ENCODE results near the gene HACD2. TPM values are rescaled to one million over a fixed set of nuclear protein-coding genes. Genes with fewer than 3 reads are reported as not detected.

Gene HACD2
- total RNA-seq, 2 experiments from 2014 or later: 12.1 to 13.3 TPM

- no peak for TF ChIP-seq CTCF (IDR thresholded peaks at IDR 0.05)
- Mint-ChIP-seq H3K9me3 (peaks cover 4% of the 10 kb centered on the region), H3K36me3 (ENCODE audit: low read depth) (peaks cover 53% of the 10 kb centered on the region), H3K4me1 (ENCODE audit: low read depth) (no peaks in the 10 kb centered on the region), H3K27me3 (no peaks in the 10 kb centered on the region), H3K4me3 (no peak overlapping the region), H3K27ac (no peak overlapping the region)
- Histone ChIP-seq H3K36me3 (ENCODE audit: insufficient read depth, low read length) (peaks cover 17% of the 10 kb centered on the region), H3K4me1 (ENCODE audit: insufficient read depth, low read length) (no peaks in the 10 kb centered on the region), H3K27me3 (ENCODE audit: control insufficient read depth in 1 of 2, insufficient read depth in 2 of 2, low read length in 2 of 2) (no peaks in the 10 kb centered on the region), H3K9me3 (ENCODE audit: control insufficient read depth in 1 of 2, insufficient read depth in 1 of 2, low read length in 2 of 2) (peaks cover 0 to 4% of the 10 kb centered on the region in 2 experiments), H3K4me3 (ENCODE audit: low read length) (no peak overlapping the region), H3K27ac (ENCODE audit: low read depth in 1 of 2, low read length in 2 of 2) (no peak overlapping the region)
- CTCF ChIA-PET: no interaction called here
- POLR2A ChIA-PET: no interaction called here
- ATAC-seq (ENCODE audit: poor library complexity) (no peak), DNase-seq (no peak)
- intact Hi-C loops (cut with DNase I, micrococcal nuclease): no loop called here
These were observed 36.9 kb downstream of the HACD2 start for GRCh38 chr3:123547881-123548519.

- H3K27me3 Mint-ChIP-seq: no peaks in the 10 kb centered on the region
These were observed 38.6 kb downstream of the HACD2 start for GRCh38 chr3:123546133-123546755.

GRCh38 chr3:123543950-123544349 lies 40.9 kb downstream of the HACD2 start:
- H3K27me3 ChIP-seq (ENCODE audit: control insufficient read depth in 1 of 2, insufficient read depth in 2 of 2, low read length in 2 of 2): no peaks in the 10 kb centered on the region
- POLR2A ChIA-PET: no interaction called here

More at GRCh38 chr3:123546133-123546755, 38.6 kb downstream of the HACD2 start:
- Histone ChIP-seq H3K4me1 (ENCODE audit: insufficient read depth, low read length) (no peaks in the 10 kb centered on the region), H3K27ac (ENCODE audit: low read depth in 1 of 2, low read length in 2 of 2) (no peak overlapping the region), H3K36me3 (ENCODE audit: insufficient read depth, low read length) (peaks cover 20% of the 10 kb centered on the region), H3K4me3 (ENCODE audit: low read length) (no peak overlapping the region), H3K9me3 (ENCODE audit: control insufficient read depth in 1 of 2, insufficient read depth in 1 of 2, low read length in 2 of 2) (no peaks in the 10 kb centered on the region), H3K27me3 (ENCODE audit: control insufficient read depth in 1 of 2, insufficient read depth in 2 of 2, low read length in 2 of 2) (no peaks in the 10 kb centered on the region)
- Mint-ChIP-seq H3K4me3 (no peak overlapping the region), H3K36me3 (ENCODE audit: low read depth) (peaks cover 40% of the 10 kb centered on the region), H3K27ac (no peak overlapping the region), H3K9me3 (no peaks in the 10 kb centered on the region), H3K4me1 (ENCODE audit: low read depth) (peaks cover 4% of the 10 kb centered on the region)
- ChIA-PET CTCF (no interaction called here), POLR2A (no interaction called here)
- DNase-seq (no peak), ATAC-seq (ENCODE audit: poor library complexity) (no peak)
- TF ChIP-seq CTCF (IDR thresholded peaks at IDR 0.05): no peak
- intact Hi-C loops (cut with DNase I, micrococcal nuclease): no loop called here

More at GRCh38 chr3:123543950-123544349, 40.9 kb downstream of the HACD2 start:
- Histone ChIP-seq H3K4me1 (ENCODE audit: insufficient read depth, low read length) (no peaks in the 10 kb centered on the region), H3K36me3 (ENCODE audit: insufficient read depth, low read length) (peaks cover 2% of the 10 kb centered on the region), H3K9me3 (ENCODE audit: control insufficient read depth in 1 of 2, insufficient read depth in 1 of 2, low read length in 2 of 2) (no peaks in the 10 kb centered on the region), H3K27ac (ENCODE audit: low read depth in 1 of 2, low read length in 2 of 2) (no peak overlapping the region), H3K4me3 (ENCODE audit: low read length) (no peak overlapping the region)
- H3K4me1 Mint-ChIP-seq (ENCODE audit: low read depth): peaks cover 13% of the 10 kb centered on the region
- no peak overlapping the region for H3K4me3 Mint-ChIP-seq
- no peak for TF ChIP-seq CTCF (IDR thresholded peaks at IDR 0.05)
- H3K27ac Mint-ChIP-seq: no peak overlapping the region
- H3K36me3 Mint-ChIP-seq (ENCODE audit: low read depth): peaks cover 30% of the 10 kb centered on the region
- no peaks in the 10 kb centered on the region for H3K27me3 Mint-ChIP-seq
- intact Hi-C loops (cut with DNase I, micrococcal nuclease): no loop called here
- H3K9me3 Mint-ChIP-seq: no peaks in the 10 kb centered on the region
- CTCF ChIA-PET: interaction anchor here (1.0 to 1.2 kb wide), 2 partner anchors 10 to 11 kb away, joined by 3 to 4 read pairs; no protein-coding TSS in a partner anchor
- ATAC-seq (ENCODE audit: poor library complexity): no peak
- no peak for DNase-seq

Data from CD4-positive, alpha-beta T cell (primary cell).